Femur (tissue), 1 donor: Measurements from ENCODE around the gene AURKA.
"Not testable (repeated sequence)": the region's sequence is repeated elsewhere in the genome, so short reads cannot be mapped to it uniquely, and the experiment has no call there.

Experiments
- DNase-seq: peaks from one replicate; pipeline ENCODE4 v3.0.0-alpha.2; 2017

AURKA gene

DNA sequence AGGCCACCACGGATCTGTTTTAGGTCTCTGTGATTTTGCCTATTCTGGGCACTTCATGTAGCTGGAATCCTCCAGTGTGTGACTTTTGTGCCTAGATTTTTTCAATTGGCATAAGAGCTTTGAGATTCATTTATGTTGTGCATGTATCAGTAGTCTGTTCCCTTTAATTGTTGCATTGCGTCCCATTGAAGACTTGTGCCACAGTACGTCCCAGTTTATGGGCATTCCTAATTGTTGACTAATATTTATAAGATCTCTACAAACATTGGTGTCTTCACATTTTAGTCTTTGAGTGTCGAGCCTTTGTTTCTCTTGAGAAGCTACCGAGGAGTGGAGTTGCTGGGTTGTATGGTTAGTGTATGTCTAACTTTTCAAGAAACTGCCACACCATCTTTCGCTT is 33.9 kb downstream of the AURKA start:
- no peak for DNase-seq

DNA sequence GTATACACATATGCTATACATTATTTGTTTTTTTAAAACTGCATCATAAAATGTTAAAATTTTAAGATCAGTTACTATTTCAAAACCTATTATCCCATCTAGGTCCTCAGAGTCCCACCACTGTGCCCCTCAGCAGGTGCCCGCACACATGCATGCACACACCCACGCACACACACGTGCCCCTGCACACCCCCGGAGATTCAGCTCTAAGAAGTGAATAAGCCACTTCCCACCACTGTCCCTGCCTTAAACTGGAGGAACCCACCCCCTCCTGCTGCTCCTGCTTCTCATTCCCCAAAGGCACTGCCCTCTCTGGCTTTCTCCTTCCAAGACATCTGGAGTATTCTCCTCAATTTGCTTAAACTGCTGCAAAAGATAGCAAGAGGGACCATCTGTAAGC is 38.7 kb downstream of the AURKA start:
- DNase-seq, result no peak

DNA sequence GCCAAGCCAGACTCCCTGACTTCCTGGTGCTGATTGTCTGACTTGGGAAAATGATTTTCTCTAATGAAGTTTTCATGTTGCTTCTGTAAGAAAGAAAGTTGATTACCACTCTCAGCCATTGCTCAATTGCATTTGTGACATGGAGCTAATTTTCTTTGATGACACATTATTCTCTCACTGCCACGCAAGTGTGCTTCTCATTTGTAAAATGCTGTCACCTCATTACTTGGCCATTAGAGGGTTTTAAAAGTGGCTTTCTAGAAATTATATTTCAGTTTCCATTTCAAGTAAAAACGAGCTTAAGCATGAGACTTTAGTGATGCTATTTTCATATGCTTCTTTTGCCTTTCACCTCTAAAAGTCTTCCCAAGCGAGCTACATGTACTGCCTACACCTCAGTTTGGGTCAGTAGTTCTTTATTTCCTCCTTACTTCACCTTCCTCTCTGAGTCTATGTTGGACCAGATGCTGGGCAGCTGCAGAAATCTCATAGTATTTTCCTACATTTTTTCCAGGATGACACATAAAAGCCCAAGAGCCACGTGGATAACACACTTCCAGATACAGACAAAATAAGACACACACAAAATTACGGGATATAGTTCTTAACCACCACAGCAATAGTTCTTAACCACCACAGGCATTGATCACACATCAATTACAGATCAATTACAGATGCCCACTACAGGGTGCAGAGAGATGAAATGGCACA is 39.5 kb downstream of the AURKA start:
- no peak for DNase-seq

DNA sequence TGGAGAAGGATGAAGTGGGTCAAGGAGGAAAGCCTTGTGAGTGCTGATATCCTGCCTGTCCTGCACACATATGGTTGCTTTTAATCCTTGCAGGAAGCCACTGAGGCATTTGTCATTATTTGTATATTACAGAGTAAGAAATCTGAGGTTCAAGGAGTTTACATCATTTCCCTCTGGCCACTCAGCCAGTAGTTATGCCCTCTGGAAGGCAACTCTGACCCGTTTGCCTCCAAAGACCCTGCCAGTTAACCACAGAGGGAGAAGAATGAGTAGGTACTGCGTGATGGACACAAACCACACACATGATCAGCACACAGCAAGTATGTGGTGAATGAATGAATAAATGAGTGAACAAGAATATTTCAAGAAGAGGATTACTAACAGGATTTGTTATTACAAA is 41.2 kb downstream of the AURKA start:
- DNase-seq, result no peak

DNA sequence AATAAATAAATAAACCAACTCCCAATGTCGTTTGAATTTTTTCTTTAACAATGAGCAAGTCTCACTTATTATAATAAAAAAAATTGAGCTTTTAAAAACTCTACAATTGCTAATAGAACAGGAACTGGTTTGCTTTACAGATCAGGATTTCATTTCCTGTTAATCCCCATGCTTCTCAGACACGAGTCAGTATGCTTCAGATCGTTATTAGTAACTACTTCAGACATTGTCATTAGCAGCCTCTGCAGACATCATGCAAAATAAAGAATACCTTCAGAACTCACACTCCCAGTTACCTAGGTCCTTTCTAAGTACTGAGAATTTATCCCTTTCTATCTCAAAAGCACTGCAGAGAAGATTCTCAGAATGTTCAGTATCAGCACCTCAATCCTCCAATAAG is 43.3 kb downstream of the AURKA start:
- DNase-seq, result no peak

DNA sequence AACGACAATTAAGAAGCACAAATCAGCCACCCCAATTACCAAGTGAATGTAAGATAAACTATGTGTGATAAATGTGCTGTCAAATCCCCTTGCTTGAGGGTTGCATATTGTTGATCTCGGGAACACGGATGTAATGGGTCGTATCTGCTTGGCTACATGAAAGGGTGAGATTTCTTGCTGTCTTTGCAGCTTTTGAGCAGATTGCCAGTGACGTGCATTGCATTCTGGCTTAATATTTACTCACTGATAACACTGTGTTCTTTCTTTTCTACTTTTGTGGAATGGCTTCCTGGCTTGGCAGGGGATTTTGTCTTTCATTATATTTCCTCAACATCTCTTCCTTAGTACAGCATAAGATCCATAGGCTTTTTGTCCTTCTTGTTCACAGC is 43.7 kb downstream of the AURKA start:
- no peak for DNase-seq

DNA sequence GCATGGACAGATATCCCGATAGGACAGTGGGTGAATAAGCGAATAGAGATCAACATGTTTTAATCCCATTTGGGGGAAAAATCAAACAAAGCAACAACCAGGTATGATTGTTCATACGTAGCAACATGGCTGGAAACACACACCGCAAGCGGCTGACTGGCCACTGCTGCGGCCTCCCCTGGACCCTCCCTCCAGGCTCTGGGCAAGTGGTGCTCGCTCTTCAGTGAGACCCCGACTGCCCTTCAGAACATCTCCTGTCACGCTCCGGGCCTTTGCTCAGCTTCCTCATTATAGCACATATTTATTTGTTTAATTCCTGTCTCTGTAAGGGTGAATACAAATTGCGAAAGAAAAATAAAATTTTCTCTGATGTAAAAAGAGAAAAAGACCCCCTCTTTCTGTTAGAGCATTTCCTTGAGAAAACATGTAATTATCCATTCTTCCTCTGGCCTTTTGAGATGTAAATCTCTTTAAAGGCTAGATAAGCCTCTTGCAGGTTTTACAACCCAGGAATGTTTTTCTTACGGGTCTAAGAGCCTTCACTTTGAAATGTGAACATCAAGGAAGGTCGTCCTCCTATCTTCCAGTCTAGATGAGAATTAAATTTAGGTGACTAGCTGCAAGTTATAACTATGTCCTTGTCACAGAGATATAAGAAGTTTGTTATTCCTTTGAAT is 44.2 kb downstream of the AURKA start:
- no peak for DNase-seq

DNA sequence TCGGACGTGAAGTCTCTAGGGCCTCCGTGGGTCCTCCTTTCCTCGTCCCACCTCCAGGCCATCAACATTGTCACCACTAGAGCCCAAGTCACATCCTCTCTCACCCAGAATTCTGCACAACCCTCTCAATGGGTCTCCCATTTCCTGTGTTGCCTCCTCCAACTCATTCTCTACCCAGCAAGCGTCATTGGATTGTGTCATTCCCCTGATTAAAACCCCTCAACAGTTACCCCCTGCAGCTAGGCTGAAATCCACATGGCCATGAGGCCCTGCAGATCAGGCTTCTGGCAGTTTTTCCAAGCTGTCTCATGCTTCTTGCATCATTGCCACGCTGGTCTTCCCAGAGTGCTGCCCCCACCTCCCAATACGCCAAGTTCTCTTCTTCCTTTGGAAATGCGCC is 46.1 kb downstream of the AURKA start:
- DNase-seq, result no peak

DNA sequence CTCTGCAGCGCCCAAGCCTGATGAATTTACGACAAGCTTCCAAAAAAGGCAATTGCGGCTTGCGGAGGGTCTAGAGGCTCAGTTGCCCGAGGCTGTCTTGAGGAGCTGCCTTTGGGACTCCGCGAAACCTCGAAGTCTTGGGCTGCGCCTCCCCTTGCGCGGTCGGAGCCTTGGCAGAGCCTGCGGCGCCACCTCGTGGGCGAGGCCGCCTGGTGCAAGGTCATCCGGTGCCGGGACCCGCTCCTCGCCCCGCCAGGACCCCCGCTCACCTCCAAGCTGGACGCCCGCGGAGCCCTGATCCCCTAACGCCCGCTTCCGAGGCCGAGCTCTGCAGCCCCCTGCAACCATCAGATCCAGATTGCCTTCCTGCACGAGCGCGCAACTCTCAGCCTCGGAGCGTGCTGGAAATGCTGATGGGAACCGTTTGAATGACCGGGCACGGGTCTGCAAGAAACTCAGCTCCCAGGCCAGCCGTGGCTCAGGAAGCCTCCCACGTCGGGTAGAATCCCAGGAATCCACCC is 48.1 kb downstream of the AURKA start:
- DNase-seq, result peak; percentile 62

DNA sequence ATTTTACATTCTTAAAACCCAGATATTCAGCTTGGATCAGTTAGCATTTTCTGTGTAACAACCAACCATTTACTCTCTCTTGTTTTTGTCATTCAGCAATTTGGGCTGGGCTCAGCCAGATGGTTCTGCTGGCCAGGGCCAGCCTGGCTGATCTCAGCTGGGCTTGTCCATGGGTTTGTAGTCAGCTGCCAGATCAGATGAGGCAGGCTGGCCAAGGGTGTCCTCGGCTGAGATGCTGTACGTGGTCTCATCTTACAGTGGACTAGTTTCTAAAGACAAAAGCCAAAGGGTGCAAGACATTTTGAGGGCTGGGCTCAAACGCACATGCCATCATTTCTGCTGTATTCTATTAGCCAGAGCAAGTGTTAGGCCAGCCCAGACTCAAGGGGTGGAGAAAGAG is 49.2 kb downstream of the AURKA start:
- no peak for DNase-seq

DNA sequence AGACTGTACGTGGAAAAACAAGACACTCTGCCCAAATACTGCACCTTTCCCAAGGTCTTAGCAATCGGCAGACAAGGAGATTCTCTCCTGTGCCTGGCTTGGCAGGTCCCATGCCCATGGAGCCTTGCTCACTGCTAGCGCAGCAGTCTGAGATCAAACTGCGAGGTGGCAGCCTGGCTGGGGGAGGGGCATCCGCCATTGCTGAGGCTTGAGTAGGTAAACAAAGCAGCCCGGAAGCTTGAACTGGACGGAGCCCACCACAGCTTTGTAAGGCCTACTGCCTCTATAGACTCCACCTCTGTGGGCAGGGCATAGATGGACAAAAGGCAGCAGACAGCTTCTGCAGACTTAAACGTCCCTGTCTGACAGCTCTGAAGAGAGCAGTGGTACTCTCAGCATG is 55.3 kb downstream of the AURKA start:
- DNase-seq, result not testable (repeated sequence)

DNA sequence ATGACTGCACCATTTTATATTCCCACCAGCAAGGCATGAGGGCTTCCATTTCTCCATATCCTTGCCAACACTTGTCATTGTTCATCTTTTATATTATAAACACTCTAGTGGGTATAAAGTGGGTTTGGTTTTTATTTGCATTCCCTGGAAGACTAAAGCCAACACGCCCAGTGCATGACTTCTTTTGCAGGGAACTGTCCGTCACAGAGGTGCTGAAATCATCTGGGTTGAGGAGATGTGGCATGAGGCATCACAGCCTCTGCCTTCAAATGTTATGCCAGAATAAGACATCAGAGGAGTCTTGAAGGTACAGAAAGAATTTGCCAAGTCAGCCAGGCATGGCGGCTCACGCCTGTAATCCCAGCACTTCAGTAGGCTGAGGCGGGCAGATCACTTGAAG is 63.2 kb downstream of the AURKA start:
- DNase-seq, result peak; percentile 42

DNA sequence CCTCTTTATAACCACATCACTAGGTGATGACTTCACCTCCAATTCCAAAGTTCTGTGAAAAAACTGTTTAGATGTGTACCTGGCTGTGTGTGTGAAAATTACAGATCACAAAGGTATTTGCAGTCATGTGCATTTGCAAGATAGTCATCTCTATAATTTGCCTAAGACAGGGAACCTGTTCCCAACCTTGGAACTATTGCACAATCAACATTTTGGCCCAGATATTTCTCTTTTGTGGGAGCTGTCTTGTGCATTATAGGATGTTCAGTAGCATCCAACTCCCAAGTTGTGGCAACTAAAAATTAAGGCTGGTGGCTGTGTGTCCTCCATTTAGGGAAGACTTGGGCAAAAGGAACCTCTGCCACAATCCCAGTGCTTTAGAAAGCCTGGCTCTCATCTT is 67.2 kb downstream of the AURKA start:
- no peak for DNase-seq

DNA sequence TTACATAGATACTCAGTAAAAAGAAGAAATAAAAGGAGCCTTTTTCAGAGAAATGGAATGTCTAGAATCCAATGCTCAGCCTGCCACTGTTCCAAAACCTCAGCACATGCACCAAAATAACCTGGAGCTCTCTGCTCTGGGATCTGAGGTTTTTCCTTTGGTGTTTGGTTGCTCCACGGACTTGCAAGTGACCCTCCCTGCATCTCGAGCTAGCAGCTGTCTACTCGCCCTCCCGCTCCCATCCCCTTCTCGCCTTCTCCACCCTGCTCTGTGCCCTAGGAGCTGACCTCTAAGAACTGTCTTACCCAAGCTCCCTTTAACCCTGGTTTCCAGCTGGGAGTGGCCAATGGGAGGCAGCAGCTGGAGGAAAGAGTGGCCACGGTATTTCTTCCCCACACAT is 68.4 kb downstream of the AURKA start:
- no peak for DNase-seq

DNA sequence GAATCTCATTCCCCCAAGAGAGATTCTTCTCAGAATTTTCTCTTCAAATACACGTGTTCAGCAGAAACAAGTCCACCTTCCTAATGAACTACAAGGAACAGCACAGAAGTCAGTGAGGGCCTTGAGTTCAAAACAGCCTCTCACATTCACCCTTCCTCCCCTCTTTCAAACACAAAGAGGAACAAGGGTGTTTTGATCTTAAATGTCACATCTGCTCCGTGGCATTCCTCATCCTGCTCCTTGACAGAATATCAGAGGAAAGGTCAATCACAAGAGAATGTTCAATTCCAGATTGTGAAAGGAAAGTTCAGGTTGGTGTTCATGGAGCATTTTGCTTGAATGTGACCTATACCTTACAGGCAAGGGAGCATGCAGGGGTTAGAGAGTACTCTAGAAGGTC is 68.8 kb downstream of the AURKA start:
- DNase-seq, result no peak

DNA sequence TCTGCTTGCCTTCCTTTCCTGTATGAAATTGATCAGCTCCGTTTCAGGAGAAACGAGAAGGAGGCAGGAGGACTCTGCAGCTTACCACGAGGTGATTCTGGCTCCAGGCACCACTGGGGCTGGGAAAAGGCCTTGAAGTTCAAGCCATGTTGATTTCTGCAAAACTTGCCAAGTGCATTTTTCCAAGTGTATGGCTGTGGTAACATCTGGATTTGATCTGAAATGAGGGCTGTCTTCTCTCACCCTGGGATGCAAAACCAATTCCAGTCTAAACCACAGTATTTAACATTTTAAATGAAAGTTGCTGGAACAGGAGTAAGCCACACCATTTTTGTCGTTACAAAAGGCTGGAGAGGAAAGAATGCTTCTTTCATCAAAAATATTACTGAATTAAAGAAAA is 69.3 kb downstream of the AURKA start:
- DNase-seq, result no peak
